Stimulated activated CD8-positive, alpha-beta memory T cell treated with anti-CD3 and anti-CD28 coated beads, Interleukin-12 subunit alpha, Interleukin-12 subunit beta, amount 100 ng/mL, for 4 hours (primary cell): ENCODE data around the gene TACR1.

ENCODE experiments used
- DNase-seq: peaks from one replicate; pipeline ENCODE4 v3.0.0-alpha.2; 2020; ENCODE audit warnings: low read depth

The TACR1 gene

DNA sequence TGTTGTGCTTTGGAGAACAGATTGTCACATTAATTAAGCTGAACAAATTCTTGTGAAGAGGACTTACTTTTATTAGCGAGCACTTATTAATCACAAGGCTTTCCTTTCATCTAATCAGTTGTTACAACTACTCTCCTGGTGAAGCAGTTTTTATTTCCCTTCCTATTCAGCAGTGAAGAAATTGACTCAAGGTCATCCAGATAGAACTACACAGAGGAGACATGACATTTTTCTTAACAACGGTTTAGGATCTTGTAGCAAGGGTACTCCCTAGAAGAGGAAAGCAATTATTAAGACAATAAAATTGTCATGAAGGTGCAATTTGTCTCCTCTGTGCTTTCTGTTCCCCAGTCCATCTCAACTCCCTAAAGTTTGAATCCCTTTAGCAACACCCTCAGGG, 179.5 kb downstream of the TACR1 start:
- DNase-seq: no peak

DNA sequence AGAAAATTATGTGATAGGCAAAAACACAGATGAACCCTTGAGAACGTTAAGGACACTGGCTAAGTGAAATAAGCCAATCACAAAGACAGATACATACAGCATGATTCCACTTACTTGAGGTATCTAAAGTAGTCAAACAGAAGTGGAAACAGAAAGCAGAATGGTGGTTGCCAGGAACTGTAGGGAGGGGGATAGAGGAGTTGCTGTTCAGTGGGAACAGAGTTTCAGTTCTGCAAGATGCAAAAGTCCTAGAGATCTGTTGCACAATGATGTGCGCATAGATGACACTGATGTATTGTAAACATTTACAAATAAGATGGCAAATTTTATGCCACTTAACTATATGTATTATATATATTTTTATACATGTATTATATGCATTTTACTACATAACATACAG, 181.2 kb downstream of the TACR1 start:
- DNase-seq: no peak

DNA sequence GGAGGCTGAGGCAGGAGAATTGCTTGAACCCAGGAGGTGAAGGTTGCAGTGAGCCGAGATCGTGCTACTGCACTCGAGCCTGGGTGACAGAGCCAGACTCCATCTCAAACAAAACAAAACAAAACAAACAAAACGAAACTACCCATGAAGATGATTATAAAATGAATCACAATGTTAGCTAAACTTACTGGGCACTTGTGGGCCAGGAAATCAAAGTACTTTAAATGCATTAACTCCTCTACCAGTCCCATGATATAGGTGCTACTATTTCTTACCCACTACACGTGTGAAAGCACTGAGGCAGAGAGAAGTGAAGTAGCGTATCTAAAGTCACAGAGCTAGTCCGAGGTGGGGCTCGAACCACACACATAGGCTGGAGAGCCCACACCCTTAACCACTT, 187.2 kb downstream of the TACR1 start:
- DNase-seq: no peak

DNA sequence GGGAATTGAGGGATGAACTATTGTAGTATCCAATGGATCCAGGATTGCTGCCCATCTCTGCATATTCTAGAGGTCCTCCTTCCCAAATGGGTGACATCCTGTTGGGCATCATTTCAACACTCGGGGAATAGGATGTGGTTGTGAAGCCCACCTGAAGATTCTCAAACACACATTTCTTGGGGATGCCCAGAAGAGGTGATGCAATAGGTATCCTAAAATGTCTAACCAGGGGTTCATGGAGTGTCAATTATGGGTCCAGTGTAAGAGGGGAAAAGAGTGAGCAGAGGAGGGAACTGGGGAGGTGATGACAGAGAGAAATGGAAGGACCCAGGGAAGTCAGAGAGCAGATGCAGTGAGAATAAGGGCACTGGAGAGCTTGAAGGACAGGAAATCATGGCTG, 188.7 kb downstream of the TACR1 start:
- DNase-seq: no peak

DNA sequence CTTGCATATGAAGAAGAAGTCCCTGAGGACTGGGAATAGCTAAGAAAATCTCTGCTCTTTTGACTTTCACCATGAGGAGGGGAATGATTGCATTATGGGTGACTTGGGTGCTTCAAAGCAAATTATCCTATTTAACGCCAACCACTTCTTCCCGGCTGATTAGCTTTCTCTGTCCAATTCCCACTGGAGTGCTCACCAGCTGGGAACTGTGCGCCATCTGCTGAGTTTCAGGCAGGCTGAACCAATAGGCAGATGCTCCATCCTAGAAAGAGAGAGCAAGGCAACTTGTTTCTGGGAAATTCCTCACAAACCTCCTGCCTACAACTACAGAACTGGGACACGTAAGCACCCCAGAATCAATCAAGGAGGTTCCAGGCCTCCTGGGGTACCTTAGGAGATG, 191.5 kb downstream of the TACR1 start:
- no peak for DNase-seq

DNA sequence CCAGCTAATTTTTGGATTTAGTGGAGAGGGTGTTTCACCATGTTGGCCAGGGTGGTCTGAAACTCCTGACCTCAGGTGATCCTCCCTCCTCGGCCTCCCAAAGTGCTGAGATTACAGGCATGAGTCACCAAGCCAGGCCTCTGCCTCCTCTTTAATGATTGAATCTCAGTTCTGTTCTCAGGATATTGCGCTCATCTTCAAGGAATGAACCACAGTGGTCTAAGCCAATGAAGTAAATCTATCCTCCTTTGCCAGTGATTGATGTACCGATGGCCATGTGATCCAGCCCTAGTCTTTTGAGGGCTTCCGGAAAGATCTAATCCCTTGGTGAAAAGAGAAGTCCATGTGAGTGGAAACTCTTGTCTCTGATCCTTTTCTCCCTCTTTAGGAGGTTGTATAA, 192.3 kb downstream of the TACR1 start:
- no peak for DNase-seq

DNA sequence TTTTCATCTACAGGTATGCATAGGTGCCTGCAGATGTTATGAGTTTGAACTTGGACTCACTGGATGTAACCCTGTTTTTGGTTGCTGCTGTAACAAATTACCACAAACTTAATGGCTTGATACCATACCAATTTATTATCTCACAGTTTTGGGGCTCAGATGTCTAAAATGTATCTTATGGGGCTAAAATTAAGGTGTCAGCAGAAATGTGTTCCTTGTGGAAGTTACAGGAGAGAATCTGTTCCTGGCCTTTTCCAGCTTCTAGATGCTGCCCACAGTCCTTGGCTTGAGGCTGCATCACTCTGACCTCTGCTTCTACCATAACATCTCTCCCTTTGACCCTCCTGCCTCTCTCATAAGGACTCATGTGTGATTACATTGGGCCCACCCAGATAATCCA, 193.3 kb downstream of the TACR1 start:
- no peak for DNase-seq

DNA sequence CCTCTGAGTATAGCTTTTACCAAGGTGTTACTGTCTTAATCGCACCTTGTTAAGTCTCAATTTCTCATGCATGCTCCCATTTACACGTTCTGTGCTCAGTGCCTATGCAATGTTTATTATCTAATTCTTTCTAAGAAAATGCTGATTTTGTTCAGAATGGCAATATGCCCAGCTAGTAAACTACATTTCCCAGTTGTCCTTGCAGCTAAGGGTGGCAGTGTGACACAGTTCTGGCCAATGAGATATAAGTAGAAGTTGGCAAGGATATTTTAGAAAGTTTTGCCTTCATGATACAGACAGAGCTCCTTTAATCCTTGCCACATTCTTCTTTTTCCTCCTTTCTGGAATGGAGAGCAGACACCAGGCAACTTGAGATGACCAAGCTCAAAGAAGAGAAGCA, 195.5 kb downstream of the TACR1 start:
- no peak for DNase-seq

DNA sequence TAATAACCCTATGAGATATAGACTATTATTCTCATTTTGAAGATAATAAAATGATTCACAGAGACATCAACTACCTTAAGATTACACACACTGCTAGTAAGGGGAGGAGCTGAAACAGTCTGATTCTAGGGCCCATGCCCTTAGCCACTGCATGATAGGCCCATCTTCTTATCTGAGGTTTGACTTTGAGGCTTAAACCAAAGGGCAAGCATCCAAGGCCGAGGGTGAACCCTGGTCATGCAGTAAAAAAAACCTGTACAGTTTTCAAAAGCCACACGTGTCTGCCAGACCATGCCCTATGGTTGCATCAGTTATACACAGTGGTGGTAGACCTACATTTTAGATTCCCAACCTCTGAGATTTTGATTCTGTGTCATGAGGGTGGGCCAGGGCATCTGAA, 196.0 kb downstream of the TACR1 start:
- DNase-seq: no peak

DNA sequence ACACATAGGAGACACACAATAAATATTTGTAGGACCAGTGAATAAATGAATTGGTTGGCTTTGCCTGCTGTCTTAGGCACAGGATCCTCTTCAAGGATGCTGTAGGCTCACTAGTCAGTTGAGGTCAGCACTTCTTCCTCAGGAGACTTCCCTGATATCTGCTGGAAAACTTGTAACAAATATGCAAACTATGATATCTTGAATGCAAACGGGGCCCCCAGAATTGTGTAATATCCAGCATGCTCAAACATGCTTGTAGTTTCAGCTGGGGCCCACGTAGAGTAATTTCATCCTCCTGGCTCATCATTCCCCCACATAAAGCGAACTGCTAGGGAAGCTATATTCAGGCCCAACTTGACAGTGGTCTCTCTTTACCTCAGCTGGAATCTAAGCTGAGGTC, 197.3 kb downstream of the TACR1 start:
- DNase-seq: no peak

DNA sequence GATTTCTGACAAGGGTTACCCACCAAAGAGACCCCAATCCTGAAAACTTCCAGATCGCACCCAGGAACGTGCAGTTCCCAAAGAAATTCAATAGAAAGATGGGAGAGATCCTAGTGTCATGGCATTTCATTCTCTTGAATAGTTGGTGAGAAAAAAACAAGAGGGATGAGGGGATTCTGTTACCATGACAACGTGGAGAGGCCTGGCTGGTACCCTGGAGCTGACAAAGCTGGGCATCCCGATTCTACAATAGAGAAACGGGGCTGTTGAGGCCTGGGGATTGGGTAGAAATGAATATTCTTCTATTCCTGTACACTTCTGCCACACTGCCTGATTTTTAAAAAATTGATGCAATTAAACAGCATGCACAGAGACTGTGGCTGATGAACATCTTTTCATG, 199.9 kb downstream of the TACR1 start:
- DNase-seq: no peak
